Liver (tissue), 9 donors: Measurements from ENCODE around the gene BECN2. TPM values are rescaled to one million over a fixed set of nuclear protein-coding genes. Genes with fewer than 3 reads are reported as not detected.

ENCODE experiments used
- DNase-seq: peaks from one replicate; pipeline ENCODE4 v3.0.0-alpha.2; 2017; ENCODE audit warnings: low spot score
- H3K27ac ChIP-seq, 2 donors: one replicate each; pipeline ENCODE4 v1.7.0; 2013; ENCODE audit warnings: inconsistent platforms in 2 of 2, low read length in 2 of 2, control low read depth in 1 of 2, low read depth in 1 of 2, mild to moderate bottlenecking in 1 of 2
- H3K27me3 ChIP-seq, 4 donors: one replicate each; pipeline versions ENCODE4 v1.6.1 to v1.7.0; 2013; ENCODE audit warnings: low read length in 3 of 4, inconsistent platforms in 1 of 4, mild to moderate bottlenecking in 1 of 4, moderate library complexity in 1 of 4; ENCODE audit not compliant: control insufficient read depth in 4 of 4, insufficient read depth in 4 of 4
- H3K36me3 ChIP-seq, 4 donors: one replicate each; pipeline versions ENCODE4 v1.6.1 to v1.7.0; 2013; ENCODE audit warnings: low read length in 3 of 4, mild to moderate bottlenecking in 3 of 4, low read depth in 1 of 4, moderate library complexity in 1 of 4; ENCODE audit not compliant: control insufficient read depth in 4 of 4, insufficient read depth in 3 of 4
- H3K4me1 ChIP-seq, 4 donors: one replicate each; pipeline versions ENCODE4 v1.6.1 to v1.7.0; 2013; ENCODE audit warnings: low read length in 3 of 4, mild to moderate bottlenecking in 3 of 4, moderate library complexity in 1 of 4; ENCODE audit not compliant: control insufficient read depth in 4 of 4, insufficient read depth in 4 of 4
- H3K4me3 ChIP-seq, 3 donors: one replicate each; pipeline versions ENCODE4 v1.6.1 to v1.7.0; 2013; ENCODE audit warnings: low read length in 3 of 3, control low read depth in 1 of 3, low read depth in 1 of 3, mild to moderate bottlenecking in 1 of 3
- H3K9ac ChIP-seq, 2 donors: one replicate each; pipeline ENCODE4 v1.7.0; 2013; ENCODE audit warnings: low read length in 2 of 2, mild to moderate bottlenecking in 2 of 2, moderate library complexity in 2 of 2, control low read depth in 1 of 2, low read depth in 1 of 2
- H3K9me3 ChIP-seq, 4 donors: one replicate each; pipeline versions ENCODE4 v1.6.1 to v1.7.0; 2013; ENCODE audit warnings: low read length in 3 of 4; ENCODE audit not compliant: control insufficient read depth in 4 of 4
- ATF3 ChIP-seq: IDR thresholded peaks from 2 replicates; pipeline ENCODE4 v1.6.1; 2016; ENCODE audit warnings: antibody characterized with exemption
- EGR1 ChIP-seq, 2 donors: IDR thresholded peaks; 2 replicates each; pipeline ENCODE4 v1.6.1; 2016 to 2018; ENCODE audit warnings: antibody characterized with exemption in 2 of 2, low read depth in 2 of 2
- FOXA1 ChIP-seq: IDR thresholded peaks from 2 replicates; pipeline ENCODE4 v1.6.1; 2016; ENCODE audit warnings: antibody characterized with exemption
- FOXA2 ChIP-seq: IDR thresholded peaks from 2 replicates; pipeline ENCODE4 v1.6.1; 2016; ENCODE audit warnings: antibody characterized with exemption
- GABPA ChIP-seq, 2 donors: IDR thresholded peaks in 1 of 2; conservative IDR thresholded peaks in 1 of 2; 2 replicates each; pipeline ENCODE4 v1.6.1; 2016; ENCODE audit warnings: antibody characterized with exemption in 2 of 2, mild to moderate bottlenecking in 1 of 2, moderate library complexity in 1 of 2
- HNF4A ChIP-seq, 2 donors: conservative IDR thresholded peaks; 2 replicates each; pipeline ENCODE4 v1.6.1; 2016; ENCODE audit warnings: antibody characterized with exemption in 2 of 2, mild to moderate bottlenecking in 2 of 2
- HNF4G ChIP-seq: IDR thresholded peaks from 2 replicates; pipeline ENCODE4 v1.6.1; 2016; ENCODE audit warnings: antibody characterized with exemption
- JUND ChIP-seq, 2 donors: IDR thresholded peaks; 2 replicates each; pipeline ENCODE4 v1.6.1; 2016; ENCODE audit warnings: antibody characterized with exemption in 2 of 2
- NR2F2 ChIP-seq: IDR thresholded peaks from 2 replicates; pipeline ENCODE4 v1.6.1; 2016; ENCODE audit warnings: antibody characterized with exemption
- RAD21 ChIP-seq, 2 donors: IDR thresholded peaks; 2 replicates each; pipeline ENCODE4 v1.6.1; 2016; ENCODE audit warnings: antibody characterized with exemption in 2 of 2, mild to moderate bottlenecking in 2 of 2
- RXRA ChIP-seq, 2 donors: IDR thresholded peaks; 2 replicates each; pipeline ENCODE4 v1.6.1; 2017 to 2018; ENCODE audit warnings: antibody characterized with exemption in 2 of 2, mild to moderate bottlenecking in 1 of 2
- SP1 ChIP-seq: IDR thresholded peaks from 2 replicates; pipeline ENCODE4 v1.6.1; 2018; ENCODE audit warnings: antibody characterized with exemption, mild to moderate bottlenecking
- TAF1 ChIP-seq: conservative IDR thresholded peaks from 2 replicates; pipeline ENCODE4 v1.6.1; 2016; ENCODE audit warnings: antibody characterized with exemption, mild to moderate bottlenecking
- YY1 ChIP-seq: IDR thresholded peaks from 2 replicates; pipeline ENCODE4 v1.6.1; 2016; ENCODE audit warnings: antibody characterized with exemption, mild to moderate bottlenecking
- ZBTB33 ChIP-seq: IDR thresholded peaks from 2 replicates; pipeline ENCODE4 v1.6.1; 2016; ENCODE audit warnings: antibody characterized with exemption
- WGBS: extraction: QIAGEN DNeasy Blood & Tissue Kit; methylation state at CpG from one replicate; pipeline ENCODE4 v1.1.7; 2013; 5-methylcytosine and 5-hydroxymethylcytosine counted together
- polyA plus RNA-seq, 2 donors: library from polyadenylated mRNA; stranded (reverse) in 1 of 2; unstranded in 1 of 2; fragments of 200-250 nt in 1 of 2; fragments of >200 nt in 1 of 2; fragmentation: Nextera tagmentation in 1 of 2; extraction: Ambion mirVana in 1 of 2; gene quantifications; one replicate each; pipeline versions ENCODE4 v1.2.1 to v1.2.3, GENCODE V29; 2013 to 2015
- total RNA-seq, 2 donors: library from RNA; depleted of rRNA; stranded (reverse); fragments of >200 nt; gene quantifications; one replicate each; pipeline ENCODE4 v1.2.3, GENCODE V29; 2014
- TF ChIP-seq, protein P1 (sequence below): fragments of 150-350 bp; IDR thresholded peaks from 2 replicates; pipeline ENCODE4 v1.5.1; 2017; ENCODE audit warnings: improper control_type of control experiment, low read depth, low read length; ENCODE audit not compliant: missing input control
- TF ChIP-seq, protein P2 (sequence below): IDR thresholded peaks from 2 replicates; pipeline ENCODE4 v1.6.1; 2016; ENCODE audit warnings: antibody characterized with exemption
- TF ChIP-seq, protein P3 (sequence below): IDR thresholded peaks from 2 replicates; pipeline ENCODE4 v1.6.1; 2016; ENCODE audit warnings: antibody characterized with exemption, mild to moderate bottlenecking
- donor health status: healthy.
- donor health status: healthy.
- donor health status: healthy.
- donor health status: healthy.
- donor health status: healthy.

Gene BECN2
- total and polyA plus RNA-seq, 4 donors: not detected

- 85% methylated on average over 5 of the region's 5 CpGs for WGBS
- Histone ChIP-seq H3K4me3 (no peak overlapping the region), H3K36me3 (no peaks in the 10 kb centered on the region), H3K4me1 (no peaks in the 10 kb centered on the region), H3K9me3 (no peaks in the 10 kb centered on the region), H3K9ac (no peak overlapping the region), H3K27me3 (no peaks in the 10 kb centered on the region), H3K27ac (no peak overlapping the region)
- TF ChIP-seq, protein P1, sequence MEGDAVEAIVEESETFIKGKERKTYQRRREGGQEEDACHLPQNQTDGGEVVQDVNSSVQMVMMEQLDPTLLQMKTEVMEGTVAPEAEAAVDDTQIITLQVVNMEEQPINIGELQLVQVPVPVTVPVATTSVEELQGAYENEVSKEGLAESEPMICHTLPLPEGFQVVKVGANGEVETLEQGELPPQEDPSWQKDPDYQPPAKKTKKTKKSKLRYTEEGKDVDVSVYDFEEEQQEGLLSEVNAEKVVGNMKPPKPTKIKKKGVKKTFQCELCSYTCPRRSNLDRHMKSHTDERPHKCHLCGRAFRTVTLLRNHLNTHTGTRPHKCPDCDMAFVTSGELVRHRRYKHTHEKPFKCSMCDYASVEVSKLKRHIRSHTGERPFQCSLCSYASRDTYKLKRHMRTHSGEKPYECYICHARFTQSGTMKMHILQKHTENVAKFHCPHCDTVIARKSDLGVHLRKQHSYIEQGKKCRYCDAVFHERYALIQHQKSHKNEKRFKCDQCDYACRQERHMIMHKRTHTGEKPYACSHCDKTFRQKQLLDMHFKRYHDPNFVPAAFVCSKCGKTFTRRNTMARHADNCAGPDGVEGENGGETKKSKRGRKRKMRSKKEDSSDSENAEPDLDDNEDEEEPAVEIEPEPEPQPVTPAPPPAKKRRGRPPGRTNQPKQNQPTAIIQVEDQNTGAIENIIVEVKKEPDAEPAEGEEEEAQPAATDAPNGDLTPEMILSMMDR: no peak
- TF ChIP-seq FOXA1 (no peak), RAD21 (IDR thresholded peaks at IDR 0.05) (no peak), YY1 (no peak), SP1 (no peak), JUND (IDR thresholded peaks at IDR 0.05) (no peak), FOXA2 (no peak)
- no peak for DNase-seq
These were observed 13.3 kb upstream of the BECN2 start for GRCh38 chr1:241944300-241944699.

DNA sequence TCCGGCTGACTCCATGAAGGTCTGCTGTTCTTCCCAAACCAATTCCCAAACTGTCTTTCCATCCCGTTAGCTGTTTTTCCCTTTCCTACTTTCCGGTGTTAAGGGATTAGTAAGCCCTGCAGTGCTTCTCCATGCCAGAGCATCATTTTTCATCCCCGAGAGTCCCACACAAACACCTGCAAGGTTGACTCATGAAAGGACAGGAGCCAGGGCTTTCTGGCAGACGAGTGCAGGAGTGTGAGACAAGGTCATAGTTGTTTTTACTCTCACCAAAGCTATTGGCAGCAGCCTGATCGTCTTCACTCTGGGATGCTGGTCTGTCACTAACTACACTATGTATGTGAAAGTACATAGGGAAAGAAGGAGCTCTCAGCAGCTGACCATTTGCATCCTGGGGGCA is 10.2 kb upstream of the BECN2 start:
- Histone ChIP-seq H3K9me3 (no peaks in the 10 kb centered on the region), H3K27ac (no peak overlapping the region), H3K36me3 (no peaks in the 10 kb centered on the region), H3K27me3 (no peaks in the 10 kb centered on the region), H3K9ac (no peak overlapping the region), H3K4me1 (no peaks in the 10 kb centered on the region), H3K4me3 (no peak overlapping the region)
- no peak for DNase-seq
- 72% methylated on average over 6 of the region's 6 CpGs for WGBS
- no peak for TF ChIP-seq RXRA (IDR thresholded peaks at IDR 0.05)
- no peak for TF ChIP-seq ATF3
- TF ChIP-seq, protein P2, sequence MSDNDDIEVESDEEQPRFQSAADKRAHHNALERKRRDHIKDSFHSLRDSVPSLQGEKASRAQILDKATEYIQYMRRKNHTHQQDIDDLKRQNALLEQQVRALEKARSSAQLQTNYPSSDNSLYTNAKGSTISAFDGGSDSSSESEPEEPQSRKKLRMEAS: no peak
- no peak for TF ChIP-seq TAF1
- TF ChIP-seq JUND (IDR thresholded peaks at IDR 0.05): no peak
- TF ChIP-seq HNF4A (conservative IDR thresholded peaks at IDR 0.05): no peak
- TF ChIP-seq, protein P3, sequence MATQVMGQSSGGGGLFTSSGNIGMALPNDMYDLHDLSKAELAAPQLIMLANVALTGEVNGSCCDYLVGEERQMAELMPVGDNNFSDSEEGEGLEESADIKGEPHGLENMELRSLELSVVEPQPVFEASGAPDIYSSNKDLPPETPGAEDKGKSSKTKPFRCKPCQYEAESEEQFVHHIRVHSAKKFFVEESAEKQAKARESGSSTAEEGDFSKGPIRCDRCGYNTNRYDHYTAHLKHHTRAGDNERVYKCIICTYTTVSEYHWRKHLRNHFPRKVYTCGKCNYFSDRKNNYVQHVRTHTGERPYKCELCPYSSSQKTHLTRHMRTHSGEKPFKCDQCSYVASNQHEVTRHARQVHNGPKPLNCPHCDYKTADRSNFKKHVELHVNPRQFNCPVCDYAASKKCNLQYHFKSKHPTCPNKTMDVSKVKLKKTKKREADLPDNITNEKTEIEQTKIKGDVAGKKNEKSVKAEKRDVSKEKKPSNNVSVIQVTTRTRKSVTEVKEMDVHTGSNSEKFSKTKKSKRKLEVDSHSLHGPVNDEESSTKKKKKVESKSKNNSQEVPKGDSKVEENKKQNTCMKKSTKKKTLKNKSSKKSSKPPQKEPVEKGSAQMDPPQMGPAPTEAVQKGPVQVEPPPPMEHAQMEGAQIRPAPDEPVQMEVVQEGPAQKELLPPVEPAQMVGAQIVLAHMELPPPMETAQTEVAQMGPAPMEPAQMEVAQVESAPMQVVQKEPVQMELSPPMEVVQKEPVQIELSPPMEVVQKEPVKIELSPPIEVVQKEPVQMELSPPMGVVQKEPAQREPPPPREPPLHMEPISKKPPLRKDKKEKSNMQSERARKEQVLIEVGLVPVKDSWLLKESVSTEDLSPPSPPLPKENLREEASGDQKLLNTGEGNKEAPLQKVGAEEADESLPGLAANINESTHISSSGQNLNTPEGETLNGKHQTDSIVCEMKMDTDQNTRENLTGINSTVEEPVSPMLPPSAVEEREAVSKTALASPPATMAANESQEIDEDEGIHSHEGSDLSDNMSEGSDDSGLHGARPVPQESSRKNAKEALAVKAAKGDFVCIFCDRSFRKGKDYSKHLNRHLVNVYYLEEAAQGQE: no peak
- TF ChIP-seq, protein P1: no peak
- no peak for TF ChIP-seq EGR1 (IDR thresholded peaks at IDR 0.05; ENCODE audit: low read depth in 2 of 2)
- TF ChIP-seq FOXA2: no peak
- TF ChIP-seq FOXA1: no peak
- TF ChIP-seq HNF4G: no peak
- no peak for TF ChIP-seq YY1
- no peak for TF ChIP-seq ZBTB33
- no peak for TF ChIP-seq SP1
- TF ChIP-seq NR2F2: no peak
- no peak for TF ChIP-seq RAD21 (IDR thresholded peaks at IDR 0.05)
- TF ChIP-seq GABPA (IDR thresholded peaks at IDR 0.05 in 1 of 2, conservative IDR thresholded peaks at IDR 0.05 in 1 of 2): no peak
